HCT116 (cell line): ENCODE data around the gene ZEB1. TPM values are rescaled to one million over a fixed set of nuclear protein-coding genes. Genes with fewer than 3 reads are reported as not detected.
"Not testable (repeated sequence)": the region's sequence is repeated elsewhere in the genome, so short reads cannot be mapped to it uniquely, and the experiment has no call there.

Source experiments
- ATAC-seq: fragments of 200-7000 bp; cut with Tn5 transposase; 2 replicates; pipeline ENCODE4 v1.9.1; 2020; ENCODE audit warnings: mild to moderate bottlenecking, moderate library complexity
- BruUV-seq: library from RNA; stranded (reverse); fragments of 400-500 nt; replicated peaks from 2 replicates; lab custom pipeline; 2021; lab: Mats Ljungman, UMichigan
- CTCF ChIA-PET: fragments of 300-600 bp; sonication (Branson Sonifier 250); formaldehyde crosslinking; loops from one replicate; lab custom pipeline; 2021; ENCODE audit warnings: antibody characterized with exemption; lab: Charles Lee
- POLR2A ChIA-PET: fragments of 300-600, 350-600 bp; sonication (Branson Sonifier 250); formaldehyde crosslinking; loops from one replicate; lab custom pipeline; 2021; ENCODE audit warnings: antibody characterized with exemption; lab: Charles Lee
- RAD21 ChIA-PET, 2 experiments: fragments of 300-600 bp; sonication (Branson Sonifier 250); formaldehyde crosslinking; loops; one replicate each; lab custom pipeline; 2023; ENCODE audit warnings: low total read pairs in 2 of 2; ENCODE audit not compliant: uncharacterized antibody in 2 of 2, unreplicated experiment in 2 of 2, low non-redundant PET in 1 of 2; lab: Charles Lee
- DNase-seq: peaks from one replicate; pipeline ENCODE4 v3.0.0-alpha.2; 2010; ENCODE audit warnings: low read depth, low spot score
- H2AFZ ChIP-seq: fragments of 200-600 bp; shearing (Covaris generic), sonication (generic); 2 replicates; pipeline ENCODE4 v1.6.1; 2017; ENCODE audit warnings: low read depth, mixed run types, mixed read lengths, antibody characterized with exemption, low read length; ENCODE audit not compliant: poor library complexity, severe bottlenecking
- H3K27ac ChIP-seq: 2 replicates; pipeline ENCODE4 v1.5.1; 2012; ENCODE audit warnings: low read depth, low read length
- H3K27me3 ChIP-seq: fragments of 200-600 bp; sonication (generic); 2 replicates; pipeline ENCODE4 v1.6.1; 2016; ENCODE audit warnings: mixed run types, low read length, mixed read lengths; ENCODE audit not compliant: insufficient read depth
- H3K36me3 ChIP-seq, 2 experiments: fragments of 200-500 bp in 1 of 2; fragments of 200-600 bp in 1 of 2; sonication (Bioruptor generic) in 1 of 2; sonication (generic) in 1 of 2; 2 replicates each; pipeline versions ENCODE4 v1.5.1 to v1.6.1; 2014 to 2016; ENCODE audit warnings: low read length in 2 of 2, inconsistent platforms in 1 of 2, mixed read lengths in 1 of 2, mixed run types in 1 of 2; ENCODE audit not compliant: insufficient read depth in 2 of 2, control insufficient read depth in 1 of 2
- H3K4me1 ChIP-seq, 2 experiments: fragments of 200-600 bp in 1 of 2; sonication (generic) in 1 of 2; 2 replicates each; pipeline versions ENCODE4 v1.5.1 to v1.6.1; 2012 to 2017; ENCODE audit warnings: low read length in 2 of 2, inconsistent platforms in 1 of 2, mild to moderate bottlenecking in 1 of 2, mixed read lengths in 1 of 2, mixed run types in 1 of 2, moderate library complexity in 1 of 2; ENCODE audit not compliant: insufficient read depth in 2 of 2, control insufficient read depth in 1 of 2
- H3K4me2 ChIP-seq: fragments of 200-600 bp; sonication (generic); 2 replicates; pipeline ENCODE4 v1.6.1; 2017; ENCODE audit warnings: mixed run types, low read length, mixed read lengths
- H3K4me3 ChIP-seq, 2 experiments: fragments of 200-600 bp in 1 of 2; sonication (generic) in 1 of 2; replicated peaks in 1 of 2; 2 replicates each; pipeline ENCODE4 v1.5.1; 2011 to 2016; ENCODE audit warnings: low read length in 2 of 2, control low read depth in 1 of 2, low read depth in 1 of 2, mild to moderate bottlenecking in 1 of 2, mixed read lengths in 1 of 2, mixed run types in 1 of 2
- H3K79me2 ChIP-seq: fragments of 200-600 bp; sonication (generic); 2 replicates; pipeline ENCODE4 v1.6.1; 2017; ENCODE audit warnings: mild to moderate bottlenecking, mixed run types, low read length, moderate library complexity, mixed read lengths; ENCODE audit not compliant: insufficient read depth
- H3K9ac ChIP-seq: fragments of 200-600 bp; sonication (generic); 2 replicates; pipeline ENCODE4 v1.6.1; 2016; ENCODE audit warnings: low read length, mixed read lengths
- H3K9me2 ChIP-seq: fragments of 200-600 bp; sonication (generic), shearing (Covaris generic); 2 replicates; pipeline ENCODE4 v1.6.1; 2017; ENCODE audit warnings: mixed run types, mild to moderate bottlenecking, moderate library complexity; ENCODE audit not compliant: insufficient read depth
- H3K9me3 ChIP-seq, 2 experiments: fragments of 200-500 bp in 1 of 2; fragments of 200-600 bp in 1 of 2; sonication (Bioruptor generic) in 1 of 2; sonication (generic) in 1 of 2; 2 replicates each; pipeline ENCODE4 v1.6.1; 2014 to 2017; ENCODE audit warnings: low read length in 2 of 2, mixed read lengths in 2 of 2, inconsistent platforms in 1 of 2, low read depth in 1 of 2, mild to moderate bottlenecking in 1 of 2, mixed run types in 1 of 2, moderate library complexity in 1 of 2; ENCODE audit not compliant: control insufficient read depth in 1 of 2, insufficient read depth in 1 of 2
- H4K20me1 ChIP-seq: fragments of 200-600 bp; sonication (generic), shearing (Covaris generic); 2 replicates; pipeline ENCODE4 v1.6.1; 2017; ENCODE audit warnings: mixed run types, mild to moderate bottlenecking, moderate library complexity; ENCODE audit not compliant: insufficient read depth
- CBX3 ChIP-seq: IDR thresholded peaks from 2 replicates; pipeline ENCODE4 v1.6.1; 2012; ENCODE audit warnings: low read depth
- CTCF ChIP-seq, 3 experiments: fragments of 200-600 bp in 1 of 3; sonication (generic) in 1 of 3; IDR thresholded peaks in 2 of 3; conservative IDR thresholded peaks in 1 of 3; 2 replicates each; pipeline ENCODE4 v1.5.1; 2012 to 2017; ENCODE audit warnings: low read depth in 2 of 3, low read length in 2 of 3, antibody characterized with exemption in 1 of 3, borderline replicate concordance in 1 of 3, control low read depth in 1 of 3, mild to moderate bottlenecking in 1 of 3, mixed read lengths in 1 of 3, mixed run types in 1 of 3, moderate library complexity in 1 of 3; ENCODE audit not compliant: insufficient read depth in 1 of 3
- EGR1 ChIP-seq: IDR thresholded peaks from 2 replicates; pipeline ENCODE4 v1.6.1; 2012; ENCODE audit warnings: low read depth
- EZH2 ChIP-seq: fragments of 200-600 bp; sonication (generic); IDR thresholded peaks from 2 replicates; pipeline ENCODE4 v1.6.1; 2017; ENCODE audit warnings: antibody characterized with exemption, mixed run types
- MAX ChIP-seq: IDR thresholded peaks from 2 replicates; pipeline ENCODE4 v1.6.1; 2012
- POLR2A ChIP-seq: IDR thresholded peaks from 2 replicates; pipeline ENCODE4 v1.7.0; 2011; ENCODE audit warnings: borderline replicate concordance; ENCODE audit not compliant: insufficient read depth, insufficient read length; ENCODE audit errors: extremely low read depth
- SRF ChIP-seq: IDR thresholded peaks from 2 replicates; pipeline ENCODE4 v1.6.1; 2012; ENCODE audit warnings: low read depth
- intact Hi-C: fragments of 100-400 bp; cut with micrococcal nuclease; formaldehyde crosslinking; loops from 2 replicates; pipeline ENCODE4 v1.10.0; 2022
- total RNA-seq: library from RNA; stranded (reverse); gene quantifications from one replicate; pipeline ENCODE4 v1.2.1, GENCODE V29; 2021; ENCODE audit not compliant: unreplicated experiment

Gene ZEB1
- total RNA-seq, 1 experiment from 2014 or later = 3.4 TPM

- no TSS peak for BruUV-seq
- no peak overlapping the region for H3K9ac ChIP-seq
- H4K20me1 ChIP-seq = no peaks in the 10 kb centered on the region
- no peak for ATAC-seq
- TF ChIP-seq CTCF (IDR thresholded peaks at IDR 0.05 in 2 of 3, conservative IDR thresholded peaks at IDR 0.05 in 1 of 3; ENCODE audit: borderline replicate concordance in 1 of 3, insufficient read depth in 1 of 3, low read depth in 2 of 3, low read length in 2 of 3) (no peak), CBX3 (no peak), MAX (no peak), EGR1 (no peak), EZH2 (no peak), SRF (no peak), POLR2A (no peak)
- TF ChIP-seq, all 23 proteins: peak for 0
- Histone ChIP-seq H2AFZ (no peak overlapping the region), H3K36me3 (no peaks in the 10 kb centered on the region), H3K4me3 (no peak overlapping the region), H3K9me3 (no peaks in the 10 kb centered on the region), H3K4me2 (no peak overlapping the region), H3K79me2 (no peaks in the 10 kb centered on the region), H3K4me1 (no peaks in the 10 kb centered on the region), H3K9me2 (no peaks in the 10 kb centered on the region), H3K27me3 (no peaks in the 10 kb centered on the region), H3K27ac (no peak overlapping the region)
- ChIA-PET POLR2A (no interaction called here), RAD21 (no interaction called here), CTCF (no interaction called here)
- no peak for DNase-seq
- intact Hi-C loops = no loop called here
Observed at GRCh38 chr10:31362023-31362641, 43.1 kb downstream of the ZEB1 start.

- POLR2A ChIA-PET, BruUV-seq: not testable (repeated sequence)
Observed at GRCh38 chr10:31363696-31364095, 44.7 kb downstream of the ZEB1 start.

GRCh38 chr10:31364238-31364637 lies 45.2 kb downstream of the ZEB1 start:
- H4K20me1 ChIP-seq, intact Hi-C loops, H3K9ac ChIP-seq, H2AFZ ChIP-seq, H3K27ac ChIP-seq, H3K4me3 ChIP-seq, BruUV-seq, H3K9me3 ChIP-seq, H3K9me2 ChIP-seq, POLR2A ChIA-PET, H3K4me2 ChIP-seq, H3K4me1 ChIP-seq, ATAC-seq, H3K36me3 ChIP-seq, DNase-seq, CTCF ChIA-PET, H3K27me3 ChIP-seq, H3K79me2 ChIP-seq, RAD21 ChIA-PET: not testable (repeated sequence)

More at GRCh38 chr10:31363696-31364095, 44.7 kb downstream of the ZEB1 start:
- intact Hi-C loops, H3K4me3 ChIP-seq, H4K20me1 ChIP-seq, H3K4me2 ChIP-seq, H3K79me2 ChIP-seq, H3K9me2 ChIP-seq, RAD21 ChIA-PET, CTCF ChIA-PET, DNase-seq, H3K4me1 ChIP-seq, H2AFZ ChIP-seq, H3K36me3 ChIP-seq, H3K9ac ChIP-seq, H3K27me3 ChIP-seq, H3K27ac ChIP-seq, ATAC-seq, H3K9me3 ChIP-seq: not testable (repeated sequence)
